ENCODE results near the gene ZFR2. TPM values are rescaled to one million over a fixed set of nuclear protein-coding genes. Genes with fewer than 3 reads are reported as not detected.

Gene ZFR2
- total and polyA plus RNA-seq, 2 of the 8 experiments (the other 6 are each of a cell fraction or from before 2014, with no cell fraction given): 14.5 to 28.4 TPM

GRCh38 chr19:3785938-3786824 is 82.7 kb downstream of the ZFR2 start, which contains the start of gene MATK (continued):
- TF ChIP-seq NANOG (IDR thresholded peaks at IDR 0.05; ENCODE audit: insufficient read depth, low read depth, low read length, poor library complexity, severe bottlenecking): no peak
- TF ChIP-seq SP2 (IDR thresholded peaks at IDR 0.05; ENCODE audit: low read length): no peak
- no peak for TF ChIP-seq TEAD4 (IDR thresholded peaks at IDR 0.05; ENCODE audit: low read depth, low read length)
- TF ChIP-seq KDM1A (IDR thresholded peaks at IDR 0.05; ENCODE audit: borderline replicate concordance, low read length): peak; percentile 98

Measured in H1 (cell line).